ENCODE results near the gene LAMA5.

Gene LAMA5

DNA sequence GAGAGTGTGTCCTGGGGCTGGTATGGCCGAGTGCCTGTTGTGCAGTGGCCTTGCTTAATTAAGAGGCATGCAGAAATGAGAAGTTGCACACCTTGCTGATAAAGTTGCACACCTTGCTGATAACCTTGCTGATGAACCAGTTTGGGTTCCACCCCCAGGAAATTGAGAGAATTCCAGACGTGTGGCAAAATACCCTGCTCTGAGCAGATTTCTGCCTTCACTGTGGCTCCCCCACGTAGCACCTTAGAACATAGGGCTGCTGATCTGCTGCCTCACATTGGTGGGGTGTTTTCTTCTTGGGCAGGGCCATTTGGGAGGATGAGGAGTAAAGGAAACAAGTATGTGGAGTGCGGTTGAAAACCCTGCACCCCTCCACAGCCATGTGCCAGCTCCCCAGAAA, 86.8 kb downstream of the LAMA5 start:
- H3K36me3 ChIP-seq (ENCODE audit: insufficient read depth) = no peaks in the 10 kb centered on the region
- H3K4me2 ChIP-seq = no peak overlapping the region
- H2AFZ ChIP-seq (ENCODE audit: low read depth) = no peak overlapping the region
- TF ChIP-seq, protein P1, sequence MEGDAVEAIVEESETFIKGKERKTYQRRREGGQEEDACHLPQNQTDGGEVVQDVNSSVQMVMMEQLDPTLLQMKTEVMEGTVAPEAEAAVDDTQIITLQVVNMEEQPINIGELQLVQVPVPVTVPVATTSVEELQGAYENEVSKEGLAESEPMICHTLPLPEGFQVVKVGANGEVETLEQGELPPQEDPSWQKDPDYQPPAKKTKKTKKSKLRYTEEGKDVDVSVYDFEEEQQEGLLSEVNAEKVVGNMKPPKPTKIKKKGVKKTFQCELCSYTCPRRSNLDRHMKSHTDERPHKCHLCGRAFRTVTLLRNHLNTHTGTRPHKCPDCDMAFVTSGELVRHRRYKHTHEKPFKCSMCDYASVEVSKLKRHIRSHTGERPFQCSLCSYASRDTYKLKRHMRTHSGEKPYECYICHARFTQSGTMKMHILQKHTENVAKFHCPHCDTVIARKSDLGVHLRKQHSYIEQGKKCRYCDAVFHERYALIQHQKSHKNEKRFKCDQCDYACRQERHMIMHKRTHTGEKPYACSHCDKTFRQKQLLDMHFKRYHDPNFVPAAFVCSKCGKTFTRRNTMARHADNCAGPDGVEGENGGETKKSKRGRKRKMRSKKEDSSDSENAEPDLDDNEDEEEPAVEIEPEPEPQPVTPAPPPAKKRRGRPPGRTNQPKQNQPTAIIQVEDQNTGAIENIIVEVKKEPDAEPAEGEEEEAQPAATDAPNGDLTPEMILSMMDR (conservative IDR thresholded peaks at IDR 0.05; ENCODE audit: low read depth, low read length) = no peak
- H3K79me2 ChIP-seq (ENCODE audit: insufficient read depth, low read depth) = no peaks in the 10 kb centered on the region
- no peaks in the 10 kb centered on the region for H4K20me1 ChIP-seq (ENCODE audit: insufficient read depth)
- H3K9ac ChIP-seq = no peak overlapping the region
- no peak overlapping the region for H3K27ac ChIP-seq
- no peaks in the 10 kb centered on the region for H3K4me1 ChIP-seq (ENCODE audit: low read depth, poor library complexity, severe bottlenecking)
- no peaks in the 10 kb centered on the region for H3K27me3 ChIP-seq (ENCODE audit: insufficient read depth, low read depth)
- no peak overlapping the region for H3K4me3 ChIP-seq (IDR thresholded peaks at IDR 0.05; ENCODE audit: insufficient read depth, low read depth, low read length)

DNA sequence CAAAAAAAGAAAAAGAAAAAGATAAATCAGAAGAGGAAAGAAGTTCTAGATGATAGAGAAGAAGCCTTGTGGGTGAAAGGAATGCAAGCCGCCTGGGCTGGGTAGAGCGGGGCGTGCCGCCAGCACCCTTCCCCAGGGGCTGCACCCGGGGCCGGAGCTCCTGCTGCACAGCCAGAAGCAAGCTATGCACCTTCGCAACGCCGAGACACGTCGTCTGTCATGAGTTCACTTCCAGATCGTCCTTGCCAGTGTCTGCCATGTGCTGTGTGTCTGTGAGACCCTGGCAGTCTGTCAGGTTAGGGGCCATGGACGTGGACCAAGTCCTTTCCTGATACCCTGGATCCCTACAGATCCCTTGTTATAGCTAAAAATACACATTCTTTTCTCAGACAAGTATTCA, 89.9 kb downstream of the LAMA5 start:
- TF ChIP-seq, protein P1 (conservative IDR thresholded peaks at IDR 0.05; ENCODE audit: low read depth, low read length) = no peak
- Histone ChIP-seq H3K36me3 (ENCODE audit: insufficient read depth) (no peaks in the 10 kb centered on the region), H3K4me1 (ENCODE audit: low read depth, poor library complexity, severe bottlenecking) (no peaks in the 10 kb centered on the region), H3K27me3 (ENCODE audit: insufficient read depth, low read depth) (no peaks in the 10 kb centered on the region), H2AFZ (ENCODE audit: low read depth) (no peak overlapping the region), H3K4me3 (IDR thresholded peaks at IDR 0.05; ENCODE audit: insufficient read depth, low read depth, low read length) (no peak overlapping the region), H3K27ac (no peak overlapping the region), H3K9ac (no peak overlapping the region), H3K79me2 (ENCODE audit: insufficient read depth, low read depth) (no peaks in the 10 kb centered on the region), H3K4me2 (no peak overlapping the region), H4K20me1 (ENCODE audit: insufficient read depth) (no peaks in the 10 kb centered on the region)

DNA sequence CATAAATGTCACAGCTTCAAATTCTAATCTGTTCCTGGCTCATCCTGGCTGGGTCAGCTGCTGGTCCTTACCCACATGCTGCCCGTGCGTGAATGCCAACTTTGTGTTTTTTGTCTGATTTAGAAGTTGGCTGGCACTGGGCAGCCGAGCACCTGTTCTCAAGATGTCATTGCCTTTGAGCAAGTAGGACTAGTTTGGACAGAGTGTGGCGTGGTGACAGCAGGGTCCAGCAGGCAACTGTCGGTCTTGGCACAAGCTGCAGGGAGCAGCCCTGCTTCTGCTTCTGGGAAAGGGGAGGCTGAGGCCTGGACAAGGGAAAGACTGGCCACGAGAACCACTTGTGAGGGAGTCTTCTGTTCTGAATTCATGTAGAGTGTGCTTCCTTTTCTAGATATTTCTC, 90.7 kb downstream of the LAMA5 start:
- no peaks in the 10 kb centered on the region for H3K27me3 ChIP-seq (ENCODE audit: insufficient read depth, low read depth)
- no peak overlapping the region for H3K9ac ChIP-seq
- no peaks in the 10 kb centered on the region for H3K4me1 ChIP-seq (ENCODE audit: low read depth, poor library complexity, severe bottlenecking)
- no peak overlapping the region for H3K4me2 ChIP-seq
- TF ChIP-seq, protein P1 (conservative IDR thresholded peaks at IDR 0.05; ENCODE audit: low read depth, low read length) = no peak
- H4K20me1 ChIP-seq (ENCODE audit: insufficient read depth) = no peaks in the 10 kb centered on the region
- H3K36me3 ChIP-seq (ENCODE audit: insufficient read depth) = no peaks in the 10 kb centered on the region
- H3K79me2 ChIP-seq (ENCODE audit: insufficient read depth, low read depth) = no peaks in the 10 kb centered on the region
- no peak overlapping the region for H3K4me3 ChIP-seq (IDR thresholded peaks at IDR 0.05; ENCODE audit: insufficient read depth, low read depth, low read length)
- no peak overlapping the region for H3K27ac ChIP-seq
- H2AFZ ChIP-seq (ENCODE audit: low read depth) = no peak overlapping the region

DNA sequence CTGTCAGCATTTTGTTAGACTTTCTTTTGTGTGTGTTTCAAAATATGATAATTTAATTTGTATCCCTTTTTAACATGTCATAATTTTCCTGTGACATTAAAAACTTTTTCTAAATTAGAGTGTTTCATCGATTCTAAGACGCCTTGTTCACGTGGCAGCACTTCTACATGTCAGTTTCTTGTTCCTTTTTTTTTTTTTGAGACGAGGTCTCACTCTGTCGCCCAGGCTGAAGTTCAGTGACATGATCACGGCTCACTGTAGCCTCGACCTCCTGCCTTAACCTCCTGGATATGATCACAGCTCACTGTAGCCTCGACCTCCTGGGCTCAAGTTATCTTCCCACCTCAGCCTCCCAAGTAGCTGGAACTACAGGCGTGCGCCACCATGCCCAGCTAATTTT, 91.9 kb downstream of the LAMA5 start:
- TF ChIP-seq, protein P1 (conservative IDR thresholded peaks at IDR 0.05; ENCODE audit: low read depth, low read length) = no peak
- Histone ChIP-seq H2AFZ (ENCODE audit: low read depth) (no peak overlapping the region), H3K27me3 (ENCODE audit: insufficient read depth, low read depth) (no peaks in the 10 kb centered on the region), H4K20me1 (ENCODE audit: insufficient read depth) (no peaks in the 10 kb centered on the region), H3K36me3 (ENCODE audit: insufficient read depth) (no peaks in the 10 kb centered on the region), H3K4me3 (IDR thresholded peaks at IDR 0.05; ENCODE audit: insufficient read depth, low read depth, low read length) (no peak overlapping the region), H3K4me2 (no peak overlapping the region), H3K79me2 (ENCODE audit: insufficient read depth, low read depth) (no peaks in the 10 kb centered on the region), H3K9ac (no peak overlapping the region), H3K4me1 (ENCODE audit: low read depth, poor library complexity, severe bottlenecking) (no peaks in the 10 kb centered on the region), H3K27ac (no peak overlapping the region)
